Eye (tissue), 1 donor: ENCODE measurements around the gene APOD.
A peak's percentile ranks its signal among the peaks of the same experiment; 100 is the strongest.

Experiments used
- DNase-seq: peaks from one replicate; pipeline ENCODE4 v3.0.0-alpha.2; 2015

APOD gene

GRCh38 chr3:195551381-195551978 is 32.3 kb downstream of the APOD start:
- peak; percentile 52 for DNase-seq

GRCh38 chr3:195550723-195551122 is 33.0 kb downstream of the APOD start:
- no peak for DNase-seq

- DNase-seq, result no peak
These were observed 33.7 kb downstream of the APOD start for GRCh38 chr3:195549931-195550519.

- no peak for DNase-seq
These were observed 34.8 kb downstream of the APOD start for GRCh38 chr3:195548987-195549386.

- no peak for DNase-seq
These were observed 35.2 kb downstream of the APOD start for GRCh38 chr3:195548501-195548900.

- DNase-seq, result no peak
These were observed 35.7 kb downstream of the APOD start for GRCh38 chr3:195548006-195548405.

- no peak for DNase-seq
These were observed 37.6 kb downstream of the APOD start for GRCh38 chr3:195546130-195546560.

- no peak for DNase-seq
These were observed 39.1 kb downstream of the APOD start for GRCh38 chr3:195544634-195545033.

GRCh38 chr3:195544230-195544536 is 39.6 kb downstream of the APOD start:
- DNase-seq, result no peak

- DNase-seq, result no peak
These were observed 40.1 kb downstream of the APOD start for GRCh38 chr3:195543500-195544229.

- DNase-seq, result peak; percentile 98
These were observed 40.8 kb downstream of the APOD start, which contains the start of gene PPP1R2 for GRCh38 chr3:195542698-195543499. TSS of gene PPP1R2 (minus strand) at chr3:195543325. CDS start at chr3:195543025, 300 bp downstream.

GRCh38 chr3:195542316-195542697 is 41.4 kb downstream of the APOD start:
- peak; percentile 59 for DNase-seq

- no peak for DNase-seq
These were observed 43.2 kb downstream of the APOD start for GRCh38 chr3:195540511-195540910.

GRCh38 chr3:195540027-195540426 is 43.7 kb downstream of the APOD start:
- no peak for DNase-seq

GRCh38 chr3:195539479-195539878 is 44.3 kb downstream of the APOD start:
- no peak for DNase-seq

GRCh38 chr3:195537995-195538394 is 45.7 kb downstream of the APOD start:
- DNase-seq, result no peak

GRCh38 chr3:195535293-195535692 is 48.4 kb downstream of the APOD start:
- DNase-seq, result peak; percentile 61

- no peak for DNase-seq
These were observed 50.9 kb downstream of the APOD start for GRCh38 chr3:195532834-195533233.

GRCh38 chr3:195532345-195532744 is 51.4 kb downstream of the APOD start:
- DNase-seq, result no peak

- DNase-seq, result no peak
These were observed 52.1 kb downstream of the APOD start for GRCh38 chr3:195531683-195532082.

- DNase-seq, result no peak
These were observed 57.2 kb downstream of the APOD start for GRCh38 chr3:195526492-195526891.

GRCh38 chr3:195524171-195524896 is 59.4 kb downstream of the APOD start:
- no peak for DNase-seq
